SK-N-DZ (cell line): Measurements from ENCODE around the gene TMSB15C. TPM values are rescaled to one million over a fixed set of nuclear protein-coding genes. Genes with fewer than 3 reads are reported as not detected.
"Not testable (repeated sequence)": the region's sequence is repeated elsewhere in the genome, so short reads cannot be mapped to it uniquely, and the experiment has no call there.

Experiments
- DNase-seq: peaks from one replicate; pipeline ENCODE4 v3.0.0-alpha.2; 2015; ENCODE audit warnings: low spot score
- polyA plus RNA-seq, 2 experiments: library from polyadenylated mRNA; depleted of rRNA; stranded (reverse); fragments of >200 nt; gene quantifications; 2 replicates each; pipeline ENCODE4 v1.2.3, GENCODE V29; 2014

TMSB15C gene
- 13.5 TPM in 2 replicates for polyA plus RNA-seq (2014; cell fraction: cytosol; rRNA removed)
- polyA plus RNA-seq (2014; cell fraction: nucleus; rRNA removed) = 22.9 and 43.0 TPM in 2 replicates

DNA sequence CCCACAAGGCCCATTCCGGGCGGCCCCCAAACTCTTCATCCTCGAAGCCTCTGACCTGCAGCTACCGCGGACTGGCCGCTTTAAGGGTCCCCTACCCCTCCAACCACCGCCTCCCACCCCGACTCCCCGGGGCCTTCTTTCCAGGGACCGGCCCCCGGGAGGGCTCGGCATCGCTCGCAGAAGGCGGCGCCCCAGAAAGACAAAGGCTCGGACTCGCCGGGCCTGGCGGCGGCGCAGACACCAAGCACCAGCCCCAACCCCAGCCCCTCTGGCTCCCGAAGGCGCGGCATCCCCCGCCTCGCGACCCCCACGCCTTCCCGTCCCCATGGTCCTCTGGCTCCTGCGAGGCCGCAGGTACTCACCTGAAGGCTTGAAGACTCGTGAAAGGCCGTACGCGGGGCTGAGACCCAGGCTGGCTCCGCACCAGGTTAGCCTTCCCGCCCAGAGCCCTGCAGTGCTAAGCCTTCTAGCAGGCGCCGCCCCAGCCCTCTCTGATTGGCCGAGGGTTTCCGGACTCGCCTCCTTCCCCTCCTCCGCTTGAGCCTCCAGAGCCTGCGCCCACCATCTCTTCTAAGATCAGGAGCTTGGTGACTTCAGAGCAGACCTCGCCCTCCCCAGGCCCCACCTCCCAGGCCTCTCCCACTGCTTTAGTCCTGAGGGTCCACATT, at the start of gene TMSB15C:
Gene TMSB15C (minus strand): TSS at position 459 of the 668 bp plus-strand sequence.
- DNase-seq = not testable (repeated sequence)

GRCh38 chrX:104122829-104123228, 46.8 kb upstream of the TMSB15C start:
- DNase-seq = no peak

DNA sequence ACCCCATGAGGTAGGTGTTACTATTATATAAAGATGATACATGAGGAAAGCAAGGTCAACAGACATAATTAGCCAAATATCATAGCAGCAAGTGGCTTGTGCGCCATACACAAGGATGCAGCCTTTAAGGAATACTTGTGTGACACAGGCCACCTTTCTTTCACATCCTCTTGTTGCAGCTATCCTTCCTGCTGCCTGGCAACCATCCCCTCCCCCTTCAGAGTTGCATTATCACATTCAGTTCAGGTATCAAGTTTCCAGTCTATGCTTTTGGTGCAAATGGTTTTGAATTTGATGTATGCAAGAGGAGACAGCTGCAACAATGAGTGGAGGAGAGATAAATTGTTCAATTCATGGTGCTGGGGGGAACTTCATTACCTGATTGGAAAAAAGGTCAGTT, 42.7 kb upstream of the TMSB15C start:
- DNase-seq = peak; percentile 62

DNA sequence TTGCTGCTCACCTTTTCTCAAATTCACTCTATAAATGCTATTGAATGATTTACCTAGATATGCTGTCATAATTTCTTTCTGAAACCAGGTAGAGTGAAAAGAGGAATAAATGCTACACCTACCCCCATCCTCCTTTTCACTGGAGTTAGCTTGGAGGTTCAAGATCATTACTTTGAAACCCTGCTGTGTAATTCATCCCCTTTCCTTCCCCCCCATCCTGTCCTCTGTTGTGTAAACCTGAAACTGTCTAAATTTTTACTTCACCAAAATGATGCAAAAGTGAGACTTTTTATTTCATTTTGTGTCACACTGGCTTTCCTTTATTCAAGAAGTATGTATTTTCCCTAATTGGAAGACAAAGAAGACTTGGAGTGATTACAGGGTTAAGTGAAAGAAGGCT, 41.7 kb upstream of the TMSB15C start:
- DNase-seq = no peak

DNA sequence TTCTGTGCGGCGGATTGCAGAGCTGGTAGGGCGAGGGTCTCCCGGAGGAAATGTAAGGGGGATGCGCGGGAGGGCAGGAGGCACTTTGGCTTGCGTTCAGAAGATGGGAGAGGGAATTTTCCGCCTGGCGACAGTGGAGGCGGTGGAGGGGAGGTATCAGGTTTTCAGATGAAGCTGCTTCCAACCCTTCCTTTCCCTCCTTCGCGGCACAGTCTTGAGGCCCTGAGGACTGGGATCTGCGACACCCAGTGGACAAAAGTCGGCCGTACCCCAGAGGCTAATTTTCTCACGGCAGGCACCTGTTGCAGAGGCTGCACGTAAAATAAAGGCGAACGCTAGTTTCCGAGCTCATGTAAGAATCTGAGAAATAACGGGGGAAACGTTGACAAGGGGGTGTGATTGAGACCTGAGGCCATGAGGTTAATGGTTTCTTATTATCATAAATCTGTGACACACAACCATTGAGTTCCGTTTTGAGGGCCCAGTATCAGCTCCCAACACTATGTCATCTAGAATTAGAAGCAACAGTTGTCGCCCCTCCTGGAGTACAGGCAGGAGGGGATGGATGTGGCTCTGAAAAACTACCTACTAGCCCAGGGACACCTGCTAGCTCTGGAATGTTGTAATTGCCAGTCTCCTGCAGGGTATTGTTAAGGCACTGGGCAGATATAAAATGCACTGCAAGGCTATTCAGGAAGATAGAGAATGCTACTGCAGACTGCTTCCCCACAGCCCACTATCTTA, 37.4 kb upstream of the TMSB15C start:
- DNase-seq = peak; percentile 81

GRCh38 chrX:104112326-104112951, 36.4 kb upstream of the TMSB15C start, which contains the start of gene ZCCHC18:
Gene ZCCHC18 (plus strand): TSS chrX:104112523. CDS start chrX:104114112, 1,589 bp downstream.
- DNase-seq = peak; percentile 79

- DNase-seq = not testable (repeated sequence)
Measured at GRCh38 chrX:104110491-104111240, 34.6 kb upstream of the TMSB15C start.

- DNase-seq = no peak
Measured at GRCh38 chrX:104108955-104109354, 32.9 kb upstream of the TMSB15C start.

GRCh38 chrX:104105330-104106262, 29.6 kb upstream of the TMSB15C start:
- DNase-seq = no peak

GRCh38 chrX:104104676-104105075, 28.6 kb upstream of the TMSB15C start:
- no peak for DNase-seq

DNA sequence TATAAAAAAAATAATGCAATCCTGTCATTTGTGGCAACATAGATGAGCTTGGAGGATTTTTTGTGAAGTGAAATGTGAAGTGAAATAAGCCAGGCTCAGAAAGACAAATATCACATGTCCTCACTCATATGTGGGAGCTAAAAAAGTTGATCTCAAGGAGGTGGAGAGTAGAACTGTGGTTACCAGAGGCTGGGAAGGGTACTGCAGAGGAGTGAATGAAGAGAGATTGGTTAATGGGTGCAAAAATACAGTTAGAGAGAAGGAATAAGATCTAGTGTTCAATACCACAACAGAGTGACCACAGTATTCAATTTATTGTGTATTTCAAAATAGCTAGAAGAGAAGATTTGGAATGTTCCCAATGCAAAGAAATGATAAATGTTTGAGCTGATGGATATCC, 22.9 kb upstream of the TMSB15C start:
- DNase-seq = no peak

GRCh38 chrX:104098151-104098808, 22.2 kb upstream of the TMSB15C start:
- DNase-seq = peak; percentile 61

DNA sequence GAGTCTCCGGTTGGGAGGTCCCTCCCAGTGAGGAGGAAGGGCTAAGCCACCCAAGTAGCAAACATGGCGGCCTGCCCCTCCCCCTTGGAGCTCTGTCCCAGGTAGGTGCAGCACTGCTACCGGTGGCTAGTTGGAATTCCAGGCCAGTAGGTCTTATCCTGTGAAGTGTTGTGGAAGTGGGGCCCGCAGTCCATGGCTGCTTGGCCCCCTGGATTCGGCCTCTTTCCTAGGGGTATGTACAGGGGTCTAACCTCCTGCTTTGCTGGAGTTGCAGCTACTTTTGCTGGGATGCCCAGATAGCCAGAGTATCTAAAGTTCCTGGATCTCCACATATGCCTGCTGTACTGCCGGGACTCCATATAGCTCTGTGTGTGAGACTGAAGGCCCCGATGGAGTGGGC, 9.9 kb upstream of the TMSB15C start:
- no peak for DNase-seq

DNA sequence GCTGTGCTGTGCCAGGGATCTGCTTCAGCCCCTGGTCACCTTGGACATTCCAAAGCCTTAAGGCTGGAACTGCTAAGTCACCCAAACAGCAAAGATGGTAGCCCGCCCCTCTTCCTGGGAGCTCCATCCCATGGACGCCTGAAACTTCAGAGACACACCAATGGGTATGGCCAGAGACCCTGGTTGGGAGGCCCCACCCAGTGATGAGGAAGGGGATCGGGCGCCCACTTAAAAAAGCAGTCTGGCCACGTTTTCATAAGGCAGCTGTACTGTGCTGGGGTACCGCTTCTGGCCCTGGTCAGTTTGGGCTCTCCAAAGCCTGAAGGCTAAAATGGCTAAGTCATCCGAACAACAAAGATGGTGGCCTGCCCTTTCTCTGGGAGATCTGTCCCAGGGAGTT, 9.4 kb upstream of the TMSB15C start:
- DNase-seq = no peak

GRCh38 chrX:104084534-104085277, 8.7 kb upstream of the TMSB15C start:
- no peak for DNase-seq

- no peak for DNase-seq
Measured at GRCh38 chrX:104084063-104084462, 8.0 kb upstream of the TMSB15C start.

- DNase-seq = not testable (repeated sequence)
Measured at GRCh38 chrX:104077854-104078253, 1.8 kb upstream of the TMSB15C start.

DNA sequence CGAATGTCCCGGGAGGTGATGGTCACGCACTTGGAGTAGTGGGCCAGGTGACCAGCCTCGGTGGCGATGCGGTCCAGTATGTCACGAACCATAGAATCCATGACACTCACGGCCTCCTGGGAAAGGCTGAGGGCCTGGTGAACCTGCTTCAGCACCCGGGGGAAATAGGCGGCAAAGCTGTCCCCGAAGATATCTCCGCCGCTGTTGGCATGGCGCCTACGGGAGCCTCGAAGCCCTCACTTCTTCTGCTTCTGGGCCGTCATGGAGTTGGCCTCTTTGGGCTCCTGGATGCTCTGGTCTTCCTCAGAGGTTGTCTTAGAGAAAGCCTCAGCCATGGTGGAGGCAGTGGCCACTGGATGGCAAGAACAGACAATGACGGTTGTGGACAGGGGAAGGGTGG, 13.4 kb downstream of the TMSB15C start:
- DNase-seq = not testable (repeated sequence)

DNA sequence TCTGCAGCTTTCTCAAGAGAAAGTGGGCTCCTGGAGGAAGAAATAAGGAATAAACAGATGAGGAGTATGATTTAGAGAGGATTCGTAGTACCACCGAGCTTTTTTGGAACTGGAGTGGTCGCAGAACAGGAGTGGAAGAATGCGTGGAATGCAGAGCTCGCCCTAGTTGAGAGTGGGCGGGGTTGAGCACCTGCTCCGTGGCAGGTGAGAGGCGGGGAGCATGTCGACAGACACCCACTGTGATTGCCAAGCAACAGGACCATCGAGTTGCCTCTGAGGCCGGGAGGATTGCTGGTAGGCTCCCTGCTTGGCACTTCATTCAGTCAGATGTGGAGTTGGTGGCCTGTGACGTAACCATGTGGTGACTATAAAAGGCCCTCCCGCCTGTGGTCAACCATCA, 21.1 kb downstream of the TMSB15C start:
- DNase-seq = not testable (repeated sequence)
